Measurements from ENCODE around the gene SCO2.

Gene SCO2

DNA sequence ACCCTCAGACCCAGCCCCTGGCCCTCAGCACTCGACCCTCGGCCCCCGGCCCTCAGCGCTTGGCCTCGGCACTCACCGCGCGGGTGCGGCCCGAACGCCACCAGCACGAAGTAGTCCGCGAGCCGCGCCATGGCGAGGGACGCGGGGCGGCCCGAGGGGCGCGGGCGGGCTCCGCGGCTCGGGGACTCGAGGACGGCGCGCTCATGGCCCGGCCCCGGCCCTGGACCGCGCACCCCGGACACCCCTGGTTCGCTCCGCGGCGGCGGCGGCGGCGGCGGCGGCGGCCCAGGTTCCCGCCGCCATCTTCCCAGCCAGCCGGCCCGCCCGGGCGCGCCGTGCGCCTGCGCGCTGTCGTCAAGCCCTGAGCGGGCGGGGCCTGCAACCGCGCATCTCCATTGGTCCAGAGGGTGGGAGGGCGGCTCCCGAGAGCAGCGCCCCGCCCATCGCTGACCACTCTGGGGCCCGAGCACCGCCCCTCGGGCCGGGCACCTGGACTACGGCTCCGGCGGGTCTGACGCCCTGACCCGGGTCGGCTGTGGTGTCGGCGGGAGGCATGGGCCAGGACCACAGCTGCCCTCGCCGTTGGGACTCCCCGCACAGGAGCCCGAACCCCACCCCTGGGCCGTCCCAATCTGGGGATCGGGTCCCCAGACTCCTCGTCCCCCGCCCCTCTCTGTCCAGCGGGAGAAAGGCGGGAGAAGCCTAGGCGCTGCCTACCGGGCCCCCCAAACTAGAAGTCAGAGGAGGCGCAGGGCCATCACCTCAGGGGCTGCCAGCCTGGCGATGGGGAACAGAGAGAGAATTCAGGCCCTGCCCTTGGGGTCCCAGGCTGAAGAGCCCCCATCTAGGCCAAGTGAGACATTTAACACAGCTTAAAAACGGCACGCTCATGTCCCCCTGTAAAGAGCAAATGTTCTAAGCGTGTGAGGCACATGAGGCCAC, 50.4 kb downstream of the SCO2 start, which contains the start of gene SBF1:
Gene SBF1, minus strand, starts transcription at position 326 of the 942 bp plus-strand sequence. Its CDS starts 195 bp downstream, at position 131.
- Histone ChIP-seq H2AFZ (ENCODE audit: low read depth, low read length) (peak within 1 kb of the TSS; percentile 96), H3K4me2 (ENCODE audit: insufficient read depth, low read length) (peak within 1 kb of the TSS; percentile 99), H4K20me1 (ENCODE audit: insufficient read depth, low read length) (peaks cover 43% of the 10 kb centered on the region), H3K27ac (ENCODE audit: low read length) (peak within 1 kb of the TSS; percentile 91), H3K79me2 (ENCODE audit: insufficient read depth, low read length) (peaks cover 50% of the 10 kb centered on the region), H3K27me3 (ENCODE audit: insufficient read depth, low read length, poor library complexity) (no peaks in the 10 kb centered on the region), H3K4me1 (ENCODE audit: insufficient read depth, low read length) (peaks cover 55% of the 10 kb centered on the region), H3K9me3 (ENCODE audit: insufficient read depth, low read length, severe bottlenecking) (no peaks in the 10 kb centered on the region), H3K4me3 (ENCODE audit: low read depth in 1 of 2, low read length in 2 of 2) (peak within 1 kb of the TSS; percentile 93 to 96), H3K36me3 (ENCODE audit: insufficient read depth, low read length) (peaks cover 35% of the 10 kb centered on the region), H3K9ac (ENCODE audit: low read depth, low read length) (peak within 1 kb of the TSS; percentile 84)
- DNase-seq (peak; percentile 86), ATAC-seq (ENCODE audit: insufficient read depth, low read depth) (peak; percentile 55)
- TF ChIP-seq, protein P1, sequence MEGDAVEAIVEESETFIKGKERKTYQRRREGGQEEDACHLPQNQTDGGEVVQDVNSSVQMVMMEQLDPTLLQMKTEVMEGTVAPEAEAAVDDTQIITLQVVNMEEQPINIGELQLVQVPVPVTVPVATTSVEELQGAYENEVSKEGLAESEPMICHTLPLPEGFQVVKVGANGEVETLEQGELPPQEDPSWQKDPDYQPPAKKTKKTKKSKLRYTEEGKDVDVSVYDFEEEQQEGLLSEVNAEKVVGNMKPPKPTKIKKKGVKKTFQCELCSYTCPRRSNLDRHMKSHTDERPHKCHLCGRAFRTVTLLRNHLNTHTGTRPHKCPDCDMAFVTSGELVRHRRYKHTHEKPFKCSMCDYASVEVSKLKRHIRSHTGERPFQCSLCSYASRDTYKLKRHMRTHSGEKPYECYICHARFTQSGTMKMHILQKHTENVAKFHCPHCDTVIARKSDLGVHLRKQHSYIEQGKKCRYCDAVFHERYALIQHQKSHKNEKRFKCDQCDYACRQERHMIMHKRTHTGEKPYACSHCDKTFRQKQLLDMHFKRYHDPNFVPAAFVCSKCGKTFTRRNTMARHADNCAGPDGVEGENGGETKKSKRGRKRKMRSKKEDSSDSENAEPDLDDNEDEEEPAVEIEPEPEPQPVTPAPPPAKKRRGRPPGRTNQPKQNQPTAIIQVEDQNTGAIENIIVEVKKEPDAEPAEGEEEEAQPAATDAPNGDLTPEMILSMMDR (IDR thresholded peaks at IDR 0.05; ENCODE audit: borderline replicate concordance, extremely low read depth, low read length, poor library complexity, severe bottlenecking), result no peak
- no peak for TF ChIP-seq EZH2 (IDR thresholded peaks at IDR 0.05; ENCODE audit: borderline replicate concordance, low read depth, low read length, severe bottlenecking)

DNA sequence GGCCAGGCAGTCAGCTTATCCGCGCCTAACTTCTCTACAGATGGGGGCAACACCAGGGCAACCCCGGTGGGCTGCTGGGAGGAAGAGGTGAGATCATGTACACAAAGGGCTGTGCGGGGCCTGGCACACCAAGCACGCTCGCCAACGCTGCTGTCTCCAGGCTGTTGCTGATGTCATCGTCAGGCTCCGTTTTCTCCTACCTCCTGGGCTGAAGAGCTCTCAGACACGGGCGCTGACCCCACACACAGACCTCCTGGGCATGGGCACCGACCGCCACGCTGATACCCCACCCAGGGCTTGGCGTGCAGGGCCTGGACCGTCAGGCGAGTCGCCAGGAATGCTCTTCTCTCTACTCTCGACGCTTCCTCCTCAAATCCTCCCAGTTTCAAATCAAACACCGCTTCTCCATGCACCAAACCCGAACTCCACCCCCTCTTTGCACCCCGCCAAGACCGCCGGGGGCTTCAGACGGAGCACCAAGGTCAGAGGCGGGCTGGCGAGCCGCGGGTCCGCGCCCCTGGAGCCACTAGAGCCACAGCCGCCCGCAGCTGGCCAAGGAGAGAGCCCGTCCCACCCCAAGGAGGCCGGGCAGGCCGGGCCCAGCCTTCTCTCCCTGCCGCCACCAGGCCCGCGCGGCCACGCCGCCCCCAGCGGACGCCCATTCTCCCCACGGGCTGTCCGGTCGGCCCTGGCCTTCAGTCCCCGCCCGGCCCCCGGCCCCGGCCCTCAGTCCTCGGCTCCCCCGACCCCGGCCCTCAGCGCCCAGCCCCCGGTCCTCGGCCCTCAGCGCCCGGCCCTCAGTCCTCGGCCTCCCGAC, 51.3 kb downstream of the SCO2 start:
- Histone ChIP-seq H3K27ac (ENCODE audit: low read length) (peak overlapping the region; percentile 91), H3K9ac (ENCODE audit: low read depth, low read length) (peak overlapping the region; percentile 84), H2AFZ (ENCODE audit: low read depth, low read length) (no peak overlapping the region), H3K4me1 (ENCODE audit: insufficient read depth, low read length) (peaks cover 64% of the 10 kb centered on the region), H4K20me1 (ENCODE audit: insufficient read depth, low read length) (peaks cover 46% of the 10 kb centered on the region), H3K4me2 (ENCODE audit: insufficient read depth, low read length) (peak overlapping the region; percentile 99), H3K9me3 (ENCODE audit: insufficient read depth, low read length, severe bottlenecking) (no peaks in the 10 kb centered on the region), H3K36me3 (ENCODE audit: insufficient read depth, low read length) (peaks cover 35% of the 10 kb centered on the region), H3K79me2 (ENCODE audit: insufficient read depth, low read length) (peaks cover 52% of the 10 kb centered on the region), H3K4me3 (ENCODE audit: low read depth in 1 of 2, low read length in 2 of 2) (peak overlapping the region; percentile 93 to 96; a peak in 3 of 4 replicates), H3K27me3 (ENCODE audit: insufficient read depth, low read length, poor library complexity) (no peaks in the 10 kb centered on the region)
- DNase-seq, result peak; percentile 56
- no peak for ATAC-seq (ENCODE audit: insufficient read depth, low read depth)
- TF ChIP-seq EZH2 (IDR thresholded peaks at IDR 0.05; ENCODE audit: borderline replicate concordance, low read depth, low read length, severe bottlenecking), result no peak
- TF ChIP-seq, protein P1 (IDR thresholded peaks at IDR 0.05; ENCODE audit: borderline replicate concordance, extremely low read depth, low read length, poor library complexity, severe bottlenecking), result no peak

Data from DND-41 (cell line).